Measurements from ENCODE around the gene XRCC2.
"Not testable (repeated sequence)": the region's sequence is repeated elsewhere in the genome, so short reads cannot be mapped to it uniquely, and the experiment has no call there.

Gene XRCC2

DNA sequence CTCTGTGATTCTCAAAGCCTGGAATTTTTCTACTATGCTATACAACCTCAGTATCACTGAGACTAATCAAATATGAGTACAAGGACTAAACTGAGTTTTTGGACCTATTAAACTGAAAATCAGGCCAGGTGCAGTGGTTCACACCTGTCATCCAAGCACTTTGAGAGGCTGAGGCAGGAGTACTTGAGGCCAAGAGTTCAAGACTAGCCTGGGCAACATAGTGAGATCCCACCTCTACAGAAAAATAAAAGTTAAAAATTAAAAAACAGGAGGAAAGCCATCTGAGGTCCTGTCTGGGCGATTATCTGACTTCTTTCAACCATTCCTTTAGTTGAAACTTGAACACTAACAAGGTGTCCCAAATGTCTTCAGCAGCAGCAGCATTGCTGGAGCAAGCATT, 7.0 kb downstream of the XRCC2 start:
- intact Hi-C loops (cut with DNase I) = no loop called here
- DNase-seq = no peak

DNA sequence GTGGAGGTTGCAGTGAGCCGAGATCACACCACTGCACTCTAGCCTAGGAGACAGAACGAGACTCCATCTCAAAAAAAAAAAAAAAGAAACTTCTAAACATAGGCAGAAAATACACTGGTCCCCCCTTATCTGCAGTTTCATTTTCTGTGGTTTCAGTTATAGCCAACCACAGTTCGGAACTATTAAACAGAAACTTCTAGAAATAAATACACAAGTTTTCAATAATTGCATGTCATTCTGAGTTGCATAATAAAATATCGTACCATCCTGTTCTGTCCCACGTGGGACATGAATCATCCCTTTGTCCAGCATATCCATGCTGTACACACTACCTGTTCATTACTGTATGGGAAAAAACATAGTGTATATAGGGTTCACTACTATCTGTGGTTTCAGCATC, 8.0 kb downstream of the XRCC2 start:
- no peak for DNase-seq
- intact Hi-C loops (cut with DNase I) = no loop called here

DNA sequence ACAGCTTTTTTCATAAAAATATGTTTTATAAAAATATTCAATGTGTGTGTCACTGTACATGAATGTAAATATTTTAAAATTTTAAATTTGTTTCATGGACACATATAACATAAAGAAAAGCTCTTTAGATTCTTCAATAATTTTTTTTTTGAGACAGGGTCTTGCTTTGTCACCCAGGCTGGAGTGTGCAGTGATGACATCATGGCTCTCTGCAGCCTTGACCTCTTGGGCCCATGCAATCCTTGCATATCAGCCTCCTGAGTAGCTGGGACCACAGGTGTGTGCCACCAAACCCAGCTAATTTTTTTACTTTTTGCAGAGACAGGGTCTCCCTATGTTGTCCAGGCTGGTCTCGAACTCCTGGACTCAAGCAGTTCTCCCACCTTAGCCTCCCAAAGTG, 9.9 kb downstream of the XRCC2 start:
- intact Hi-C loops (cut with DNase I) = no loop called here
- DNase-seq = no peak

DNA sequence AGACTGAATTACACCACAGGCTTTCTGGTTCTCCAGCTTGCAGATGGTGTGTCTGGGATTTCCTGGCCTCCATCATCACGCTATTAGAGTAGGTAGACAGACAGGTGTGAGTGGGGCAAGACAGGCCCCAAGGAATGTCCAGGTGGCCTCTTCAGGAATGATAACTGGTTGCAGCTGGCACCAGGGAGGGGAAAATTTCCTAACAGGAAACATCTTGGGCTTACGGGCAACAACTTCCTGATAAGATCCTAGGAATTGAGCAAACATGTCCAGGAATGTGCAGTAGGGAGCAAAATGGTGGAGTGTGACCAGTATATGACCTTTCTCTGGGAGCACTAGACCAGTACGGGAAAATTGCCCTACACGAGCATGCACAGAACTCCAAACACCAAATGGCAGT, 11.3 kb downstream of the XRCC2 start:
- no peak for DNase-seq
- intact Hi-C loops (cut with DNase I) = no loop called here

DNA sequence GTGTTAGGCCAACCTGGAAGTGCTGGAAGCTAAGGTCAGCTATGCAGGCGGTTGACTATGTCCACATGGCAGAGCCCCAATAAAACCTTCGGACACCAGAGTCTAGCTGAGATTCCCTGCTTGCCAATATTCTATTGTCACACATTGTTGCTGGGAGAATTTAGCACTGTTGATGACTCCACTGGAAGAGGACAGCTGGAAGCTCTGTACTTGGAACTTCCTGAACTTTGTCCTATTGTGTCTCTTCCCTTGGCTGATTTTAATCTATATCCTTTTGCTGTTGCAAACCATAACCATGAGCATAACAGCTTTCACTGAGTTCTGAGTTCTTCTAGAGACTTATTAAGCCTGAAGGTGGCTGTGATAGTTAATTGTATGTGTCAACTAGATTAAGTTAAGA, 12.0 kb downstream of the XRCC2 start:
- intact Hi-C loops (cut with DNase I) = no loop called here

DNA sequence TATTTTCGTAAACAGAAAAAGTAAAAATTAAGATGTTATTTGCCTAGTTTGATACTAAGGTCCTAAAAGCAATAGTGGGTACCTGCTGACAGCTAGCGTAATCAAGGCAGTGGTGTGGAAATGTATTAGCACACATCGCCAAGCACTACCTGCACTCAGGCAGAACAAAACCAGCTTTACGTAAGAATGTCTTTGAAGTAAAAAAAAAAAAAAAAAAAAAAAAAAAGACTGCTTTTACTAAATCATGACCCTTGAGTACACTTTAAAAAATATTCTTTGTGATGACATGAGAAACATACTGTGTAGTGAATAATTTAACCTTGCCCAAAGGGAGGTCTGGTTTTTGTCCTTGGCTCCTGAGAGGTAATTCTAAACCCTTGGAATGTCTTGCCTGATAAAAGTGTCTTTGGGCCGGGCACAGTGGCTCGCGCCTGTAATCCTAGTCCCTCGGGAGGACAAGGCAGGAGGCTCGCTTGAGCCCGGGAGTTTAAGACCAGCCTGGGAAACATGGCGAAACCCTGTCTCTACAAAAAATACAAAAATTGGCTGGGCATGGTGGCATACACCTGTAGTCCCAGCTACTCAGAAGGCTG, 12.7 kb downstream of the XRCC2 start:
- intact Hi-C loops (cut with DNase I) = no loop called here
- no peak for DNase-seq

More for the DNA sequence above, 12.0 kb downstream of the XRCC2 start:
- no peak for DNase-seq

DNA sequence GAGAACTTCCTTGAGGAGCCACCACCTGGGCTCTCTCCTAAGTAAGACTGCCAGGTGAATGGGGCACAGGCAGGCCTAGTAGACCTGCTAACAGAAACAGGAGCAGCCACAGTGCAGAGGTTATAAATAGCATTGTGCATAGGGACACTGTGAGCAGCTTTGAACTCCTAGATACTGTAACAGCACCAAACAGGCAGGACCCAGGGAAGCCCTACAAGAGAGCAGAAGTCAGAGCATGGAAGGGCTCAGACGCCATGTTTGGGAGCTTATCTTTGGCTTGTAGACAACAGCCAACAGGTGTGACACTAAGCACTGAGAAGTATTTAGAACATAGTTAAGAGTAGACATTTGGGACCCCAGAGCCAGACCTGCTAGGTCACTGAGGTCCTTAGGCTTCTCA, 14.5 kb downstream of the XRCC2 start:
- intact Hi-C loops (cut with DNase I) = no loop called here
- DNase-seq = no peak

DNA sequence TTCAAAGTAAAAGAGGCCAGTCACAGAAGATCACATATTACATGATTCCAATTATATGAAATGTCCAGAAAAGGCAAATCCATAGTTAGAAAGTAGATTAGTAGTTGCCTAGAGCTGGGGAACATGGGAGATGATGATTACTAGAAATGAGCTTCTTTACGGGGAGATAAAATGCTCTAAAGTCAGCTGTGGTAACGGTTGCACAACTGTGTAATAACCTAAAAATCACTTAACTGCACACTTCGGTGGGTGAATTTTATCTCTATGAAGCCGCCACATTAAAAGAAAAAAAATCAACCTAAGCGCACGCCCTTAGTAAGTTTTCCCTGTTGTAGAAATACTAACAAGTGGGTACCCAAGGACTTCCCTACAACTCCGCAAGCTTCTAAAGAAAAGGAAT, 15.9 kb downstream of the XRCC2 start:
- intact Hi-C loops (cut with DNase I) = no loop called here
- DNase-seq = no peak

DNA sequence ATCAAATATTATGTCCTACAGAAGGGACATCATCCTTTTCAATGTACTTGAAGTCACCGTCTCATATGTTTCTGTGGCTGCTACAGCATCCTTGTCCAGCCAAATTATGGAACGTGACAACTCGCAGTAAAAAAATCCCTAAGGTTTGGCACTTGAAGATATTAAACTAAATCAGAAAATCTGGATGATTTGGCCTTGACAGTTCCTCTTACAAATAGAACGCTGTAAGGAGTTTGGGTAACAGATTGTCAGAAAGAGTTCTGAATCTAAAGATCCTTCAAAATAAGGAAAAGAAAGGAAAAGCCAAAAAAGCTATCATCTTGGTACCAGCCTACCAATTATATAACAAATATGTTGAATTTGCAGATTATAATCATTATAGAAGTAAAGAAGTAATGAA, 21.0 kb downstream of the XRCC2 start:
- DNase-seq = no peak
- intact Hi-C loops (cut with DNase I) = no loop called here

DNA sequence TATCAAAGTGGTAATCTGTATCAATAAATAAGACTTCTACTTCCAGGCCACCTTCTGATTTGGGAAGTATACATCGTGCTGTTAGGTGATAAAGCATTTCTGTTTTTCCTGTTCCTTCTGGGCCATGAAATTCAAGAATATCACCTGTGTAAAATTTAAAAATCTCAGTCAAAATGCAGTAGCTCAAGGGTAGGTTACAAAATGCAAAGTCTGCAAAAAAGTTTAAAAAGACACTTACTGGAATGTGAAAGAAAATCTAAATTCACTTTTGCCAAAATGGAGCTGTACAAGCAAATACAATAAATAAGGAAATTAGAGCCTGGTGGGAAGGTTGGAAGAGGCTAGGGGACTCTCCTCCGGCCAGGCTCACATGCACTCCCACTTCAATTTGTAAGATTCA, 26.7 kb downstream of the XRCC2 start:
- DNase-seq = no peak
- intact Hi-C loops (cut with DNase I) = no loop called here

DNA sequence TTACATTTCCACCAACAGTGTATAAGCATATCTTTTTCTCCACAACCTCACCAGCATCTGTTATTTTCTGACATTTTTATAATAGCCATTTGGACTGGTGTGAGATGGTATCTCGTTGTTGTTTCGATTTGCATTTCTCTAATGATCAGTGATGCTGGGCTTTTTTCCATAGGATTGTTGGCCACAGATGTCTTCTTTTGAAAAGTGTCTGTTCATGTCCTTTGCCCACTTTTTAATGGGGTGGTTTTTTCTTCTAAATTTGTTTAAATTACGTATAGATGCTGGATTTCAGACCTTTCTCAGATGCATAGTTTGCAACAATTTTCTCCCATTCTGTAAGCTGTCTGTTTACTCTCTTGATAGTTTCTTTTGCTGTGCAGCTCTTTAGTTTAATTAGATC, 28.9 kb downstream of the XRCC2 start:
- no peak for DNase-seq
- intact Hi-C loops (cut with DNase I) = no loop called here

DNA sequence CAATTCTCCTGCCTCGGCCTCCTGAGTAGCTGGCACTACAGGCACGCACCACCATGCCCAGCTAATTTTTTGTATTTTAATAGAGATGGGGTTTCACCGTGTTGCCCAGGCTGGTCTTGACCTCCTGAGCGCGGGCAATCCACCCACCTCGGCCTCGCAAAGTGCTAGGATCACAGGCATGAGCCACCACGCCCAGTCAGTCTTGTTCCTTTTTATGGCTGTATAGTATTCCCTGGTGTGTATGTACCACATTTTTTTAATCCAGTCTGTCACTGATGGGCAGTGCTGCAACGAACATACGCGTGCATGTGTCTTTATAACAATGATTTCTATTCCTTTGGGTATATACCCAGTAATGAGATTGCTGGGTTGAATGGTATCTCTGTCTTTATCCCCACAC, 29.4 kb downstream of the XRCC2 start:
- intact Hi-C loops (cut with DNase I) = not testable (repeated sequence)

DNA sequence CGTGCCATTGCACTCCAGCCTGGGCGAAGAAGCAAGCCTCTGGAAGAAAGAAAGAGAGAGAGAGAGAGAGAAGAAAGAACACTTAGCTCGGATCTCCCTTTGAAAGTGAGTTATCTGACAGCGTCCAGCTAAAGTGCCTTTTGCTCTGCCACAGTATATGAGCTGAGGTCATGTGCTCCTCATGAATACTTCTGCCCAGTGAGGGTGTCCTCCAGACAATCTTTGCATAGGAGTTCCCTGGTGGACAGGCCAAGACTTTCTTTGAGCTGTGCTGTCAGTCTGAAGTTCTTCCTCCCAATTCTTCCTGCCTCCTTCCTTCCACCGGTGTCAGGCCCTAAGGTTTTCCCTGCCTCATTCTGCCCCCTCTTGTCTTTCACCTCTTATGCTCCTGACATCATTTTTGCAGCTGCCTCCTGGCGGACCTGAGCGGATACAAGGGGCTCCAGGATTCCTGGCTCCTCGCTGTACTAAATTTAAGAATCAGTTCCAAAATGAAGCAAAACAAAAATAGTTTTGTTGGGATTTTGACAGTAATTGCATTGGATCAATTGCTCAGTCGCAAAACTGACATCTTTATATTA, 31.9 kb downstream of the XRCC2 start:
- DNase-seq = no peak
- intact Hi-C loops (cut with DNase I) = no loop called here

More for the DNA sequence above, 29.4 kb downstream of the XRCC2 start:
- DNase-seq = not testable (repeated sequence)

DNA sequence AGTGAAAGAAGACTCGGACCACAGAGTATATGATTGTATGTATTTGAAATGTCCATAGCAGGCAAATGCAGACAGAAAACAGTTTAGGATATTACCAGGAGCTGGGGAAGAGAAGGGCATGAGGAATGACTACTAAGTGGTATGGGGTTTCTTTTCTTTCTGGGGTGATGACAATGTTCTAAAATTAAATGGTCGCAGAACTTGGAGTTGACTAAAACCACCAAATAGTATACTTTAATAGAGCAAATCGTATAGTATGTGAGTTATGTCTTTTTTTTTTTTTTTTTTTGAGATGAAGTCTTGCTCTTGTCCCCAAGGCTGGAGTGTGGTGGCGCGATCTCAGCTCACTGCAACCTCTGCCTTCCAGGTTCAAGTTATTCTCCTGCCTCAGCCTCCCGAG, 34.6 kb downstream of the XRCC2 start:
- intact Hi-C loops (cut with DNase I) = no loop called here

DNA sequence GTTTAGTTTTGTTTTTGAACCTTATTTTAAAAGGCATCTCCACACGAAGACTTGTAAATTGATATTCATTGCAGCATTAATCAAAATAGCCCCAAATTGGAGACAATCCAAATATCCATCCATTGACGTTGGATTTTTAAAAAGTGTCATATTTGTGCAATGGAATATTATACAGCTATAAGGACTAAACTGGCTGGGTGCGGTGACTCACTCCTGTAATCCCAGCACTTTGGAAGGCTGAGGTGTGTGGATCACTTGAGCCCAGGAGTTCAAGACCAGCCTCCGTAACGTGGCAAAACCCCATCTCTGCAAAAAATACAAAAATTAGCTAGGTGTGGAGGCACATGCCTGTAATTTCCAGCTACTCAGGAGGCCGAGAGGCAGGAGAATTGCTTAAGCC, 35.1 kb downstream of the XRCC2 start:
- DNase-seq = no peak
- intact Hi-C loops (cut with DNase I) = no loop called here

More for the DNA sequence above, 34.6 kb downstream of the XRCC2 start:
- no peak for DNase-seq

DNA sequence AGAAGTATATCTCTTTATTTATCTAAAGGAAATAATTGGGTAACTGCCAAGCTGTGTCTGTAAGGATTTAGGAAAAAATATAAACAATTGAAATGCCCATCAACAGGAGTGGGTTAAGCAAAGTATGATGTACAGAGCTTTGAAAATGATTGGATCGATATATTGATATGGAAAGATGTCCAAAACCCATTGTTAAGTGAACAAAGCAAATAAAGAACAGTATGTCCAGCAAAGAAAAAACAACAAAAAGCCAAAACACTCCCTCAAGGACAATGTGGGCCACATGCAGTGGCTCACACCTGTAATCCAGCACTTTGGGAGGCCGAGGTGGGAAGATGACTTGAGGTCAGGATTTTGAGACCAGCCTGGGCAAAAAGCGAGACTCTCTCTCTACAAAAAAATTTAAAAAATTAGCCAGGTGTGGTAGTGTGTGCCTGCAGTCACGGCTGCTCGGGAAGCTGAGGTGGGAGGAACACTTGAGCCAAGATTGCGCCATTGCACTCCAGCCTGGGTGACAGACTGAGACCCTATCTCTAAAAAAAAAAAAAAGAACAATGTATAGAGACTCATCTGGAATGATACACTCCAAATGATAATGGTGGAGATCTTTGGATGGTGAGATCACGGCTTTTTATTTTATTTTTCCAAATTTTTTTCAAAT, 37.9 kb downstream of the XRCC2 start:
- intact Hi-C loops (cut with DNase I) = no loop called here
- no peak for DNase-seq

DNA sequence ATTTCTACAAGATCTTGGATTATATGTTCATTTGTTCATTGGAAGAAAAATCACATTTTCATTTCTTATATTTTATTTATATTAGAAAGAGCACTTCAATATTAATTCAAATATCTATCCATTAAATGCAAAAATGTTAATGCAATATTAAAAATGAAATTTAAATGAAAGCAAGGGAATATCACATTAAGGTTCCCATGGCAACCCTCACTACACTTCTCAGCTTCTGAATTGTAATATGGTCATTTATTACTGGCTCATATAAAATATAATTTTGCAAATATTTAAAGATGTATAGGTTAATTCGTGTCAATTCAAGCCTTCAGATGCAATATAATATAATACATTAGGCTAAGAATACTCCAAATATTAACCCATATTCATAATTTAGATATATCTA, 38.8 kb downstream of the XRCC2 start:
- no peak for DNase-seq
- intact Hi-C loops (cut with DNase I) = no loop called here

DNA sequence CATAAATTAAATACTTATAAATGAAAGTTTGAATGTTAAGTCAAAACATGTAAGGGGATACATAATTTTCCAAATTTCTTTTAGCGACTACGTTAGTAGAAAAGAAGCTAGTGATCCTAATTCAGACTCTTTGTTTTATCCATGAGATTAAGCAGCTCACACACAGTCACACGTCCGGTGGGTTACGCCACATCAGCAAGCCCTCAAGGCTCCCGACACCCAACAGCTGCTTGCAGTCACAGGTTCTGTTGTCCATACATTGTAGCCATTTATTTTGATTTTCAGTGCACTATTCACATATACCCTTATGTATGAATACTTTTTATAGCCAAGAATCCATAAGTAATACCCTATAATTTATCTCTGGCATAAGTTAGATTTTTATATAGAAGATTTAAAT, 39.5 kb downstream of the XRCC2 start:
- no peak for DNase-seq
- intact Hi-C loops (cut with DNase I) = no loop called here

DNA sequence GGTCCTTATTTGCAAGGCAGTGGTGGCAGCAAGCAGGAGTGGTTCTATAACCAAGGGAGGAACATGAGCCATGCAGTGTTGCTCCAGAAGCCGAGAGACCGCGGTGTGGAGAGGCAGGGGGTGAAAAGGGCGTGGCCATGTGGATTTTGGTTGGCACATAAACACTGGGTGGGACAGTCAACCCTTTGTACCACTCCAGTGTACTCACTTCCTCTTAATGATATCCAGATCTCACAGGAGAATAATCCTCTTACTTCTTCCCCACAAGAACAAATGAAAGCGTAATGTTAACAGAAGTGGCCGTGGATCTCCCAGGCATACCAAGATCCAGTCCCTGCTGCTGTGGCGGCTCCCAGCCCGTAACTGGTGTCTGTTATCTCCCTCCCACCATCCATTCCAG, 42.4 kb downstream of the XRCC2 start:
- intact Hi-C loops (cut with DNase I) = no loop called here

DNA sequence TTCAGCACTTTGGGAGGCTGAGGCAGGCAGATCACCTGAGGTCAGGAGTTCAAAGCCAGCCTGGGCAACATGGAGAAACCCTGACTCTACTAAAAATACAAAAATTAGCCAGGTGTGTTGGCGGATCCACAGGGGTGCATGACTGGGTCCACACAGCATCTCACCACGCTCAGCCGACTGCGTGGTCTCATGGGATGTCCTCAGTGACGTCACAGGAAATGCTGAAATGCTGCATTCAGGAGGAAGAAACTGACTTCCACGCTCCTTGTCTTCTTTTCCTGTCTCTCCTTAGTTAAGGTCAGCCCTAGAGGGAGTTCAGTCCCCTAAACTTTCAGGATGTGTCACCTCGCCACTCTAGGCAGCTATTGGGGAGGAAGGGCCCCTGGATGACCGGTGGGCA, 42.9 kb downstream of the XRCC2 start:
- intact Hi-C loops (cut with DNase I) = no loop called here
- DNase-seq = no peak

More for the DNA sequence above, 42.4 kb downstream of the XRCC2 start:
- no peak for DNase-seq

DNA sequence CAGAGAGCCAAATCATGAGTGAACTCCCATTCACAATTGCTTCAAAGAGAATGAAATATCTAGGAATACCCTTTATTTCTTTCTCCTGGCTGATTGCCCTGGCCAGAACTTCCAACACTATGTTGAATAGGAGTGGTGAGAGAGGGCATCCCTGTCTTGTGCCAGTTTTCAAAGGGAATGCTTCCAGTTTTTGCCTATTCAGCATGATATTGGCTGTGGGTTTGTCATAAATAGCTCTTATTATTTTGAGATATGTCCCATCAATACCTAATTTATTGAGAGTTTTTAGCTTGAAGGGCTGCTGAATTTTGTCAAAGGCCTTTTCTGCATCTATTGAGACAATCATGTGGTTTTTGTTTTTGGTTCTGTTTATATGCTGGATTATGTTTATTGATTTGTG, 47.2 kb downstream of the XRCC2 start:
- intact Hi-C loops (cut with DNase I); DNase-seq: not testable (repeated sequence)

All from head of caudate nucleus (tissue), 42 donors.